Measurements from ENCODE around the gene DAB2IP. TPM values are rescaled to one million over a fixed set of nuclear protein-coding genes. Genes with fewer than 3 reads are reported as not detected.

DAB2IP gene
- total RNA-seq, 1 experiment from 2014 or later, result 15.2 TPM

- Histone ChIP-seq H2AFZ (ENCODE audit: low read length) (no peak overlapping the region), H3K9me3 (ENCODE audit: low read length) (no peaks in the 10 kb centered on the region), H3K4me2 (ENCODE audit: low read length) (no peak overlapping the region), H3K9me2 (replicated peaks; ENCODE audit: low read length) (no peaks in the 10 kb centered on the region), H3K36me3 (ENCODE audit: low read depth, low read length) (no peaks in the 10 kb centered on the region), H3K79me2 (ENCODE audit: low read length) (peaks cover 35% of the 10 kb centered on the region), H3K27ac (ENCODE audit: low read length) (no peak overlapping the region), H4K20me1 (ENCODE audit: low read length) (no peaks in the 10 kb centered on the region), H3K27me3 (ENCODE audit: low read length) (no peaks in the 10 kb centered on the region), H3F3A (ENCODE audit: low read length, unreplicated experiment) (no peaks in the 10 kb centered on the region), H3K9ac (ENCODE audit: low read length) (no peak overlapping the region), H3K4me3 (ENCODE audit: low read length) (no peak overlapping the region), H3K4me1 (ENCODE audit: insufficient read depth, low read length) (no peaks in the 10 kb centered on the region)
- ChIA-PET POLR2A (ENCODE audit: unreplicated experiment) (no interaction called here), CTCF (no interaction called here)
- TF ChIP-seq CTCF (conservative IDR thresholded peaks at IDR 0.05; ENCODE audit: low read depth, low read length) (no peak), EZH2phosphoT487 (IDR thresholded peaks at IDR 0.05; ENCODE audit: borderline replicate concordance, low read length) (no peak), EZH2 (IDR thresholded peaks at IDR 0.05; ENCODE audit: low read length, unreplicated experiment) (no peak)
- no TSS peak for BruUV-seq (replicated peaks)
- no peak for ATAC-seq
- intact Hi-C loops (cut with micrococcal nuclease), result no loop called here
- no peak for DNase-seq
These were observed 54.8 kb downstream of the DAB2IP start for GRCh38 chr9:121706149-121706750.

GRCh38 chr9:121707477-121708424, 56.3 kb downstream of the DAB2IP start:
- H3K9me2 ChIP-seq (replicated peaks; ENCODE audit: low read length), result no peaks in the 10 kb centered on the region
- no peaks in the 10 kb centered on the region for H3K27me3 ChIP-seq (ENCODE audit: low read length)
- peaks cover 27% of the 10 kb centered on the region for H3K79me2 ChIP-seq (ENCODE audit: low read length)
- ChIA-PET POLR2A (ENCODE audit: unreplicated experiment) (no interaction called here), CTCF (no interaction called here)
- no TSS peak for BruUV-seq (replicated peaks)
- no peak overlapping the region for H3K9ac ChIP-seq (ENCODE audit: low read length)
- H3K36me3 ChIP-seq (ENCODE audit: low read depth, low read length), result no peaks in the 10 kb centered on the region
- no peak overlapping the region for H2AFZ ChIP-seq (ENCODE audit: low read length)
- H3K4me3 ChIP-seq (ENCODE audit: low read length), result no peak overlapping the region
- no peaks in the 10 kb centered on the region for H3K9me3 ChIP-seq (ENCODE audit: low read length)
- intact Hi-C loops (cut with micrococcal nuclease), result no loop called here
- ATAC-seq (no peak), DNase-seq (no peak)
- H3K4me1 ChIP-seq (ENCODE audit: insufficient read depth, low read length), result no peaks in the 10 kb centered on the region
- TF ChIP-seq CTCF (conservative IDR thresholded peaks at IDR 0.05; ENCODE audit: low read depth, low read length) (no peak), EZH2phosphoT487 (IDR thresholded peaks at IDR 0.05; ENCODE audit: borderline replicate concordance, low read length) (no peak), EZH2 (IDR thresholded peaks at IDR 0.05; ENCODE audit: low read length, unreplicated experiment) (no peak)
- H3K4me2 ChIP-seq (ENCODE audit: low read length), result no peak overlapping the region
- no peaks in the 10 kb centered on the region for H3F3A ChIP-seq (ENCODE audit: low read length, unreplicated experiment)
- no peaks in the 10 kb centered on the region for H4K20me1 ChIP-seq (ENCODE audit: low read length)
- no peak overlapping the region for H3K27ac ChIP-seq (ENCODE audit: low read length)

All from PC-3 (cell line).